Measurements from ENCODE around the gene TOM1L2. TPM values are rescaled to one million over a fixed set of nuclear protein-coding genes. Genes with fewer than 3 reads are reported as not detected.

The TOM1L2 gene
- total and polyA plus RNA-seq, 2 donors from 2014 or later = 28.2 to 59.4 TPM

DNA sequence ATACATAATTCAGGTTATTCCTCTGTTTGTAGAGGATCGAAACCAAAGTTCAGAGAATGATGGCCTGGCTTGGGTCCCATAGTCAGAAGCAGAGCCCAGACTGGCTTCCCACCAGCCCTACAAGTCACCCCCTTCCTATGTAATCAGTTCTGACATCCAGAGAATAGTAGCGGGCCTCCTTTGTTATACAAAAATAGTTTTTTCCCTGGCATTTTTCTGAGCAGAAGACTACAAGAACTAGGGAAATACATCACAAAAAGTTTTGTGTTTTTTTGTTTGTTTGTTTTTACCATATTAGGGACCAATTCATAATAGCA, 47.6 kb upstream of the TOM1L2 start:
- Histone ChIP-seq H3K4me3 (ENCODE audit: low read length in 3 of 3) (no peak overlapping the region), H3K27ac (ENCODE audit: low read depth in 2 of 2, low read length in 2 of 2) (no peak overlapping the region), H3K9me3 (ENCODE audit: control insufficient read depth in 2 of 3, insufficient read depth in 1 of 3, low read length in 3 of 3) (no peaks in the 10 kb centered on the region), H3K27me3 (ENCODE audit: control insufficient read depth, insufficient read depth, low read length) (no peaks in the 10 kb centered on the region), H3K4me1 (ENCODE audit: control insufficient read depth in 2 of 3, insufficient read depth in 2 of 3, low read depth in 1 of 3, low read length in 3 of 3) (no peaks in the 10 kb centered on the region), H3K36me3 (ENCODE audit: control insufficient read depth in 2 of 3, insufficient read depth in 3 of 3, low read length in 3 of 3) (peaks cover 2 to 23% (median 17%) of the 10 kb centered on the region in 3 donors), H3K9ac (ENCODE audit: low read length in 3 of 3) (no peak overlapping the region)
- no peak for DNase-seq
- TF ChIP-seq, protein P1, sequence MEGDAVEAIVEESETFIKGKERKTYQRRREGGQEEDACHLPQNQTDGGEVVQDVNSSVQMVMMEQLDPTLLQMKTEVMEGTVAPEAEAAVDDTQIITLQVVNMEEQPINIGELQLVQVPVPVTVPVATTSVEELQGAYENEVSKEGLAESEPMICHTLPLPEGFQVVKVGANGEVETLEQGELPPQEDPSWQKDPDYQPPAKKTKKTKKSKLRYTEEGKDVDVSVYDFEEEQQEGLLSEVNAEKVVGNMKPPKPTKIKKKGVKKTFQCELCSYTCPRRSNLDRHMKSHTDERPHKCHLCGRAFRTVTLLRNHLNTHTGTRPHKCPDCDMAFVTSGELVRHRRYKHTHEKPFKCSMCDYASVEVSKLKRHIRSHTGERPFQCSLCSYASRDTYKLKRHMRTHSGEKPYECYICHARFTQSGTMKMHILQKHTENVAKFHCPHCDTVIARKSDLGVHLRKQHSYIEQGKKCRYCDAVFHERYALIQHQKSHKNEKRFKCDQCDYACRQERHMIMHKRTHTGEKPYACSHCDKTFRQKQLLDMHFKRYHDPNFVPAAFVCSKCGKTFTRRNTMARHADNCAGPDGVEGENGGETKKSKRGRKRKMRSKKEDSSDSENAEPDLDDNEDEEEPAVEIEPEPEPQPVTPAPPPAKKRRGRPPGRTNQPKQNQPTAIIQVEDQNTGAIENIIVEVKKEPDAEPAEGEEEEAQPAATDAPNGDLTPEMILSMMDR (IDR thresholded peaks at IDR 0.05; ENCODE audit: borderline replicate concordance, extremely low read depth, insufficient read depth) = no peak
- no peak for FAIRE-seq
- intact Hi-C loops (cut with DNase I) = no loop called here

DNA sequence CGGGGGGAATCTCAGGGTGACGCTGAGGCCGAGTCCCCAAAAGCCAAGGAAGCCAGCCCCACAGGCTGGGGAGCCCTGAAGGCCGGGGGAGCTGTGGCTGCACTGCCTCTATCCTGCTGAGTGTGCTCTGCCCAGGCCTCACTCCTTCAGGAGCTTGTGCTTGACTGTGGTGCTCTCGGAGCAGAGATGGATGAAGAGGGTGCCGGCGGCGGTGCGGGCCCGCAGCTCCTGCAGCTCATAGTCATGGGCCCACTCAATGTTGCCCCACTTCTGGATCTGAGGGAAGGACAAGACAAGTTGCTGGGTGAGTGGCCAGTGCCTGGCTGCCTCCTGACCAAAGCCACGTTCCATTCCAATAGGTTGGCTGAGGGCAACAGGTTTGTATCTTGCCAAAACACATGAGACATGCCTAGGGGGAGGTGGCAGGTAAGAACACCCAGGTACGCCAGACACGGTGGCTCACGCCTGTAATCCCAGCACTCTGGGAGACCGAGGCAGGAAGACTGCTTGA, 46.3 kb upstream of the TOM1L2 start:
- Histone ChIP-seq H3K9ac (ENCODE audit: low read length in 3 of 3) (no peak overlapping the region), H3K9me3 (ENCODE audit: control insufficient read depth in 2 of 3, insufficient read depth in 1 of 3, low read length in 3 of 3) (no peaks in the 10 kb centered on the region), H3K36me3 (ENCODE audit: control insufficient read depth in 2 of 3, insufficient read depth in 3 of 3, low read length in 3 of 3) (peaks cover 2 to 18% (median 15%) of the 10 kb centered on the region in 3 donors), H3K4me3 (ENCODE audit: low read length in 3 of 3) (no peak overlapping the region), H3K27ac (ENCODE audit: low read depth in 2 of 2, low read length in 2 of 2) (no peak overlapping the region), H3K27me3 (ENCODE audit: control insufficient read depth, insufficient read depth, low read length) (no peaks in the 10 kb centered on the region), H3K4me1 (ENCODE audit: control insufficient read depth in 2 of 3, insufficient read depth in 2 of 3, low read depth in 1 of 3, low read length in 3 of 3) (no peaks in the 10 kb centered on the region)
- TF ChIP-seq, protein P1 (IDR thresholded peaks at IDR 0.05; ENCODE audit: borderline replicate concordance, extremely low read depth, insufficient read depth) = no peak
- DNase-seq (no peak), FAIRE-seq (no peak)
- intact Hi-C loops (cut with DNase I) = no loop called here

DNA sequence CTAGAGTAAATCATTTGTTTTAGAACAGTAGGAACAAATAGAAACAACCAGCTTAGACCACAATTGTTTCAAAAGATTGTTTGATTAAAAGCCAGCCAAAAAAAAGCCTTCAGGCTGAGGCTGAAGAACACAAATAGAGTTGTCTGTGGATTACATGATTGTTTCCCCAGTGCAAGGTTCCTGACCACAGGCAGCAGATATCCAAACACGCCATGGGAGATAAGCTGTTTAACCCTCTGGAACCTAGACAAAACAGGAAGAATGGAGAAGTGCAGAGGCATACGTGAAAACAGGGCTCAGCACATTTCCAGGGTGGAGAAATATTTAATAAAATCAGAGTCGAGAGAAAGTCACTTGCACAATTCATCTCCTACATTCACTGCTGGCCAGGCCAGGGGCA, 45.8 kb upstream of the TOM1L2 start:
- DNase-seq (no peak), FAIRE-seq (no peak)
- intact Hi-C loops (cut with DNase I) = no loop called here
- Histone ChIP-seq H3K4me3 (ENCODE audit: low read length in 3 of 3) (no peak overlapping the region), H3K27ac (ENCODE audit: low read depth in 2 of 2, low read length in 2 of 2) (no peak overlapping the region), H3K9me3 (ENCODE audit: control insufficient read depth in 2 of 3, insufficient read depth in 1 of 3, low read length in 3 of 3) (no peaks in the 10 kb centered on the region), H3K36me3 (ENCODE audit: control insufficient read depth in 2 of 3, insufficient read depth in 3 of 3, low read length in 3 of 3) (peaks cover 2 to 18% (median 15%) of the 10 kb centered on the region in 3 donors), H3K4me1 (ENCODE audit: control insufficient read depth in 2 of 3, insufficient read depth in 2 of 3, low read depth in 1 of 3, low read length in 3 of 3) (no peaks in the 10 kb centered on the region), H3K9ac (ENCODE audit: low read length in 3 of 3) (no peak overlapping the region), H3K27me3 (ENCODE audit: control insufficient read depth, insufficient read depth, low read length) (no peaks in the 10 kb centered on the region)
- TF ChIP-seq, protein P1 (IDR thresholded peaks at IDR 0.05; ENCODE audit: borderline replicate concordance, extremely low read depth, insufficient read depth) = no peak

DNA sequence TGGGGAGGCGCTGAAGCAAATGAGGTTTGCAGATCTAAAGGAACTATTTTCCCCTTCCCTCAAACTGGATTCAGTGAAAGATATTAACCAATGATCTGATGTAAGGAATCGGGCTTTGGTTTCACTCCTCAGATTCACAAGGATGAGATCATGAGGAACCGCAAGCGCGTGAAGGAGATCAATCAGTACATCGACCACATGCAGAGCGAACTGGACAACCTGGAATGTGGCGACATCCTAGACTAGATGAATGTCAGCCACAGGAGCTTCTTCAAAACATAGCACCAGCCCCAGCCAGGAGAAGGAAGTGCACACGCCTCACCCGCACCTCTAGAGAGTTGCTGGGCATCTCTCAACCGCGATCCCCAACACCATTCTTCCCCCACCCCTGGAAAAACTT, 44.2 kb upstream of the TOM1L2 start:
- TF ChIP-seq, protein P1 (IDR thresholded peaks at IDR 0.05; ENCODE audit: borderline replicate concordance, extremely low read depth, insufficient read depth) = no peak
- H3K9ac ChIP-seq (ENCODE audit: low read length in 3 of 3) = no peak overlapping the region
- H3K27me3 ChIP-seq (ENCODE audit: control insufficient read depth, insufficient read depth, low read length) = no peaks in the 10 kb centered on the region
- FAIRE-seq (no peak), DNase-seq (no peak)
- H3K27ac ChIP-seq (ENCODE audit: low read depth in 2 of 2, low read length in 2 of 2) = no peak overlapping the region
- H3K4me1 ChIP-seq (ENCODE audit: control insufficient read depth in 2 of 3, insufficient read depth in 2 of 3, low read depth in 1 of 3, low read length in 3 of 3) = no peaks in the 10 kb centered on the region
- peaks cover 2 to 15% (median 14%) of the 10 kb centered on the region in 3 donors for H3K36me3 ChIP-seq (ENCODE audit: control insufficient read depth in 2 of 3, insufficient read depth in 3 of 3, low read length in 3 of 3)
- H3K9me3 ChIP-seq (ENCODE audit: control insufficient read depth in 2 of 3, insufficient read depth in 1 of 3, low read length in 3 of 3) = no peaks in the 10 kb centered on the region
- H3K4me3 ChIP-seq (ENCODE audit: low read length in 3 of 3) = no peak overlapping the region
- intact Hi-C loops (cut with DNase I) = no loop called here

All from kidney (tissue), 14 donors.